B cell (primary cell): ENCODE measurements around the gene TTYH3. TPM values are rescaled to one million over a fixed set of nuclear protein-coding genes. Genes with fewer than 3 reads are reported as not detected.

Experiments used
- ATAC-seq: fragments of 200-7000 bp; cut with Tn5 transposase; one replicate; pipeline ENCODE4 v1.10.0; 2021; ENCODE audit warnings: low read depth, mild to moderate bottlenecking, moderate number of reproducible peaks, moderate library complexity
- CTCF ChIA-PET: fragments of 350-600 bp; sonication (Branson Sonifier 250); formaldehyde crosslinking; loops from one replicate; lab custom pipeline; 2021; ENCODE audit warnings: antibody characterized with exemption, inconsistent platforms; lab: Charles Lee
- POLR2A ChIA-PET: fragments of 350-600 bp; sonication (Branson Sonifier 250); formaldehyde crosslinking; loops from one replicate; lab custom pipeline; 2021; ENCODE audit warnings: antibody characterized with exemption; lab: Charles Lee
- DNase-seq: peaks from one replicate; pipeline ENCODE4 v3.0.0; 2013
- H2AFZ ChIP-seq: 2 replicates; pipeline ENCODE4 v1.6.1; 2012; ENCODE audit warnings: mild to moderate bottlenecking, low read depth, low read length; ENCODE audit not compliant: insufficient read depth, poor library complexity, severe bottlenecking
- H3K27ac ChIP-seq, 2 donors: 1 replicate in 1 of 2; 2 replicates in 1 of 2; pipeline ENCODE4 v1.5.1; 2012 to 2013; ENCODE audit warnings: low read length in 2 of 2, mild to moderate bottlenecking in 2 of 2, moderate library complexity in 1 of 2
- H3K27me3 ChIP-seq, 4 experiments: fragments of 200-600 bp in 1 of 4; sonication (generic) in 1 of 4; replicated peaks in 1 of 4; 1 replicate in 2 of 4; 2 replicates in 2 of 4; pipeline versions ENCODE4 v1.6.1 to v1.7.0; 2013 to 2016; ENCODE audit warnings: low read length in 3 of 4, mild to moderate bottlenecking in 2 of 4, mixed read lengths in 1 of 4, moderate library complexity in 1 of 4; ENCODE audit not compliant: insufficient read depth in 4 of 4, control insufficient read depth in 3 of 4; ENCODE audit errors: control extremely low read depth in 1 of 4
- H3K36me3 ChIP-seq, 2 experiments: replicated peaks in 1 of 2; 1 replicate in 1 of 2; 2 replicates in 1 of 2; pipeline versions ENCODE4 v1.6.1 to v1.7.1; 2013; ENCODE audit warnings: low read length in 1 of 2; ENCODE audit not compliant: insufficient read depth in 2 of 2, control insufficient read depth in 1 of 2; ENCODE audit errors: control extremely low read depth in 1 of 2, extremely low read depth in 1 of 2
- H3K4me1 ChIP-seq, 2 donors: fragments of 200-600 bp in 1 of 2; sonication (generic) in 1 of 2; 1 replicate in 1 of 2; 2 replicates in 1 of 2; pipeline versions ENCODE4 v1.5.1 to v1.6.1; 2013 to 2017; ENCODE audit warnings: low read length in 2 of 2; ENCODE audit not compliant: control insufficient read depth in 2 of 2, insufficient read depth in 2 of 2
- H3K4me2 ChIP-seq: replicated peaks from 2 replicates; pipeline ENCODE3; 2012; ENCODE audit warnings: mild to moderate bottlenecking, low read depth, low read length; ENCODE audit not compliant: poor library complexity, severe bottlenecking
- H3K4me3 ChIP-seq, 5 experiments: fragments of 200-600 bp in 1 of 5; sonication (generic) in 1 of 5; 1 replicate in 3 of 5; 2 replicates in 2 of 5; pipeline versions ENCODE4 v1.5.1 to v1.7.0; 2011 to 2016; ENCODE audit warnings: low read length in 4 of 5, mild to moderate bottlenecking in 4 of 5, low read depth in 2 of 5, control low read depth in 1 of 5, moderate library complexity in 1 of 5; ENCODE audit not compliant: insufficient read depth in 1 of 5; ENCODE audit errors: control extremely low read depth in 1 of 5, extremely low read depth in 1 of 5
- H3K79me2 ChIP-seq: fragments of 200-600 bp; sonication (generic); one replicate; pipeline ENCODE4 v1.6.0; 2016; ENCODE audit warnings: low read length; ENCODE audit not compliant: control insufficient read depth, insufficient read depth
- H3K9ac ChIP-seq: fragments of 200-600 bp; sonication (generic); 2 replicates; pipeline ENCODE4 v1.6.1; 2017; ENCODE audit warnings: mild to moderate bottlenecking, low read length, moderate library complexity
- H3K9me3 ChIP-seq, 3 donors: one replicate each; pipeline versions ENCODE4 v1.6.1 to v1.7.1; 2013; ENCODE audit warnings: low read length in 2 of 3; ENCODE audit not compliant: control insufficient read depth in 2 of 3, insufficient read depth in 1 of 3; ENCODE audit errors: control extremely low read depth in 1 of 3
- H4K20me1 ChIP-seq: 2 replicates; pipeline ENCODE4 v1.6.0; 2012; ENCODE audit warnings: mild to moderate bottlenecking, low read length; ENCODE audit not compliant: insufficient read depth, control insufficient read depth, poor library complexity, severe bottlenecking
- H3K27ac Mint-ChIP-seq: one replicate; pipeline ENCODE4 v1.8.0; 2021; ENCODE audit warnings: mixed read lengths
- H3K27me3 Mint-ChIP-seq: one replicate; pipeline ENCODE4 v1.8.0; 2021; ENCODE audit warnings: mixed read lengths
- H3K4me1 Mint-ChIP-seq: one replicate; pipeline ENCODE4 v1.8.0; 2021; ENCODE audit warnings: mixed read lengths
- H3K4me3 Mint-ChIP-seq: one replicate; pipeline ENCODE4 v1.8.0; 2021; ENCODE audit warnings: mixed read lengths
- H3K9me3 Mint-ChIP-seq: one replicate; pipeline ENCODE4 v1.8.0; 2022; ENCODE audit warnings: mixed read lengths; ENCODE audit not compliant: insufficient read depth
- CTCF ChIP-seq: fragments of 200-600 bp; IDR thresholded peaks from one replicate; pipeline ENCODE4 v1.8.0; 2022; ENCODE audit warnings: antibody characterized with exemption, mild to moderate bottlenecking
- EZH2 ChIP-seq: IDR thresholded peaks from 2 replicates; pipeline ENCODE4 v1.6.1; 2012; ENCODE audit warnings: borderline replicate concordance, low read depth, mild to moderate bottlenecking, moderate library complexity, low read length; ENCODE audit not compliant: insufficient read depth, poor library complexity, severe bottlenecking
- WGBS: methylation state at CpG from one replicate; pipeline ENCODE4 v1.1.5; 2013; ENCODE audit warnings: missing lambda C conversion rate; ENCODE audit not compliant: insufficient coverage; 5-methylcytosine and 5-hydroxymethylcytosine counted together
- intact Hi-C: fragments of 100-400 bp; cut with micrococcal nuclease; formaldehyde crosslinking; loops from one replicate; pipeline ENCODE4 v1.10.0; 2022
- polyA plus RNA-seq: library from polyadenylated mRNA; depleted of rRNA; stranded (reverse); fragments of >200 nt; gene quantifications from 2 replicates; pipeline ENCODE4 v1.2.3, GENCODE V29; 2012
- total RNA-seq, 2 donors: library from RNA; stranded (reverse); fragments of 120-200 nt in 1 of 2; gene quantifications; 1 replicate in 1 of 2; 2 replicates in 1 of 2; pipeline versions ENCODE4 v1.2.3 to v1.2.4, GENCODE V29; 2013 to 2022

The TTYH3 gene
- total and polyA plus RNA-seq, 2 donors (not counting 1 experiment from before 2014, with no cell fraction given), result 8.4 to 48.6 TPM

GRCh38 chr7:2710286-2710655 is 78.5 kb downstream of the TTYH3 start:
- POLR2A ChIA-PET, result interaction anchor here (0.6 to 2.9 kb wide), 17 partner anchors 9 to 1141 kb away, joined by 3 to 24 read pairs (median 5); no protein-coding TSS in a partner anchor
- TF ChIP-seq EZH2 (no peak), CTCF (no peak)
- peak overlapping the region; percentile 92 for H3K4me3 Mint-ChIP-seq
- peaks cover 53% of the 10 kb centered on the region for H3K4me1 Mint-ChIP-seq
- no peaks in the 10 kb centered on the region for H3K27me3 ChIP-seq
- peaks cover 0 to 12% of the 10 kb centered on the region in 2 experiments for H3K36me3 ChIP-seq
- peak overlapping the region; percentile 56 for H2AFZ ChIP-seq
- H3K27me3 Mint-ChIP-seq, result no peaks in the 10 kb centered on the region
- 28% methylated on average over 7 of the region's 11 CpGs for WGBS
- intact Hi-C loops, result loop anchor here (1.0 to 5.0 kb wide), 8 partner anchors 9 to 268 kb away; no protein-coding TSS in a partner anchor
- peak overlapping the region; percentile 97 for H3K27ac Mint-ChIP-seq
- H3K4me1 ChIP-seq, result peaks cover 36 to 51% of the 10 kb centered on the region in 2 donors
- peak overlapping the region; percentile 70 for H3K9ac ChIP-seq
- ATAC-seq (peak; percentile 77), DNase-seq (peak; percentile 89)
- H4K20me1 ChIP-seq, result no peaks in the 10 kb centered on the region
- H3K79me2 ChIP-seq, result peaks cover 3% of the 10 kb centered on the region
- no peaks in the 10 kb centered on the region for H3K9me3 Mint-ChIP-seq
- peak overlapping the region; percentile 85 for H3K4me2 ChIP-seq
- peak overlapping the region; percentile 93 to 95 for H3K27ac ChIP-seq
- H3K9me3 ChIP-seq, result peaks cover 0 to 9% (median 0%) of the 10 kb centered on the region in 3 donors
- peak overlapping the region in 4 of 5 experiments; percentile 44 to 77 (median 60) for H3K4me3 ChIP-seq
- CTCF ChIA-PET, result interaction anchor here (0.6 to 7.2 kb wide), 49 partner anchors 8 to 445 kb away, joined by 3 to 128 read pairs (median 4); partner anchors contain the start of genes AMZ1, BRAT1 and TTYH3

GRCh38 chr7:2710901-2711551 is 79.2 kb downstream of the TTYH3 start:
- peak overlapping the region; percentile 92 for H3K4me3 Mint-ChIP-seq
- no peaks in the 10 kb centered on the region for H3K27me3 ChIP-seq
- no peaks in the 10 kb centered on the region for H3K27me3 Mint-ChIP-seq
- H3K79me2 ChIP-seq, result peaks cover 3% of the 10 kb centered on the region
- H3K27ac ChIP-seq, result peak overlapping the region; percentile 93 to 95
- H3K36me3 ChIP-seq, result peaks cover 0 to 12% of the 10 kb centered on the region in 2 experiments
- peak overlapping the region; percentile 85 for H3K4me2 ChIP-seq
- peak; percentile 20 for ATAC-seq
- intact Hi-C loops, result loop anchor here (1.0 to 5.0 kb wide), 8 partner anchors 8 to 267 kb away; no protein-coding TSS in a partner anchor
- H2AFZ ChIP-seq, result no peak overlapping the region
- H3K9ac ChIP-seq, result peak overlapping the region; percentile 70
- peaks cover 0 to 9% (median 0%) of the 10 kb centered on the region in 3 donors for H3K9me3 ChIP-seq
- ChIA-PET POLR2A (interaction anchor here (0.5 to 2.9 kb wide), 14 partner anchors 8 to 1142 kb away, joined by 3 to 24 read pairs (median 4); no protein-coding TSS in a partner anchor), CTCF (interaction anchor here (0.6 to 7.2 kb wide), 29 partner anchors 10 to 362 kb away, joined by 3 to 128 read pairs (median 8); partner anchors contain the start of genes AMZ1 and TTYH3)
- H3K4me1 ChIP-seq, result peaks cover 43 to 58% of the 10 kb centered on the region in 2 donors
- H4K20me1 ChIP-seq, result no peaks in the 10 kb centered on the region
- WGBS, result 54% methylated on average over 4 of the region's 4 CpGs
- TF ChIP-seq CTCF, result no peak
- no peaks in the 10 kb centered on the region for H3K9me3 Mint-ChIP-seq
- DNase-seq, result peak; percentile 66
- H3K4me1 Mint-ChIP-seq, result peaks cover 60% of the 10 kb centered on the region
- H3K4me3 ChIP-seq, result peak overlapping the region in 4 of 5 experiments; percentile 25 to 77 (median 54)
- H3K27ac Mint-ChIP-seq, result peak overlapping the region; percentile 97
